A549 (cell line): ENCODE measurements around the gene RAB13. TPM values are rescaled to one million over a fixed set of nuclear protein-coding genes. Genes with fewer than 3 reads are reported as not detected.

ENCODE experiments used
- ATAC-seq, 2 experiments: fragments of 200-7000 bp in 1 of 2; fragments of >200 bp in 1 of 2; cut with Nextera tagmentation in 1 of 2; cut with Tn5 transposase in 1 of 2; 3 replicates each; pipeline versions ENCODE4 v1.8.0 to v1.9.1; 2018 to 2020; ENCODE audit warnings: mild to moderate bottlenecking in 1 of 2, moderate library complexity in 1 of 2
- CTCF ChIA-PET: fragments of 300-600 bp; sonication (Branson Sonifier 250); formaldehyde crosslinking; extraction: SDS; loops from one replicate; lab custom pipeline; 2021; ENCODE audit warnings: antibody characterized with exemption, inconsistent platforms; lab: Yijun Ruan, JAX
- POLR2A ChIA-PET: fragments of 350-600 bp; formaldehyde crosslinking; extraction: SDS; loops from one replicate; lab custom pipeline; 2021; ENCODE audit warnings: antibody characterized with exemption, inconsistent platforms; lab: Yijun Ruan, JAX
- DNase-seq, 2 experiments: peaks; one replicate each; pipeline versions ENCODE4 v3.0.0 to v3.0.0-alpha.2; 2011 to 2016; ENCODE audit warnings: low read depth in 1 of 2, low spot score in 1 of 2
- FAIRE-seq: peaks from 2 replicates; lab custom pipeline; 2011; peaks lifted over from hg19 to GRCh38; lab: Jason Lieb, UNC
- H3K27ac ChIP-seq, 2 experiments: fragments of >200 bp; sonication (Bioruptor Twin); formaldehyde crosslinking; 3 replicates each; pipeline ENCODE4 v1.5.1; 2016 to 2017
- H3K4me1 ChIP-seq: fragments of >200 bp; sonication (Bioruptor Twin); formaldehyde crosslinking; 3 replicates; pipeline ENCODE4 v1.6.1; 2016
- H3K4me2 ChIP-seq: fragments of >200 bp; sonication (Bioruptor Twin); formaldehyde crosslinking; 3 replicates; pipeline ENCODE4 v1.6.1; 2016
- H3K4me3 ChIP-seq: fragments of >200 bp; sonication (Bioruptor Twin); formaldehyde crosslinking; 3 replicates; pipeline ENCODE4 v1.5.1; 2016
- H3K9me3 ChIP-seq: fragments of >200 bp; sonication (Bioruptor Twin); formaldehyde crosslinking; 3 replicates; pipeline ENCODE4 v1.6.1; 2016
- BHLHE40 ChIP-seq: IDR thresholded peaks from 2 replicates; pipeline ENCODE4 v1.6.1; 2012; ENCODE audit warnings: low read depth, low read length, inconsistent platforms
- CBX2 ChIP-seq: fragments of 200-600 bp; sonication (generic); IDR thresholded peaks from 2 replicates; pipeline ENCODE4 v1.6.1; 2016; ENCODE audit warnings: low read depth, mild to moderate bottlenecking, borderline replicate concordance
- CBX8 ChIP-seq: fragments of 200-600 bp; sonication (generic); IDR thresholded peaks from 2 replicates; pipeline ENCODE4 v1.6.1; 2016
- CHD2 ChIP-seq: fragments of 150-350 bp; IDR thresholded peaks from 2 replicates; pipeline ENCODE4 v1.6.1; 2014; ENCODE audit warnings: low read length; ENCODE audit not compliant: partially characterized antibody
- EHMT2 ChIP-seq: fragments of 200-600 bp; sonication (generic); IDR thresholded peaks from 2 replicates; pipeline ENCODE4 v1.6.1; 2016; ENCODE audit warnings: antibody characterized with exemption, low read depth, mild to moderate bottlenecking, moderate library complexity
- FOSB ChIP-seq: fragments of 250-450 bp; sonication (Bioruptor Pico); IDR thresholded peaks from 2 replicates; pipeline ENCODE4 v1.5.0; 2020; ENCODE audit warnings: mild to moderate bottlenecking, moderate library complexity
- HDAC2 ChIP-seq: fragments of 200-600 bp; sonication (generic); IDR thresholded peaks from 2 replicates; pipeline ENCODE4 v1.6.1; 2016
- HEYL ChIP-seq: fragments of 250-450 bp; sonication (Bioruptor Pico); IDR thresholded peaks from 2 replicates; pipeline ENCODE4 v1.8.0; 2021; ENCODE audit warnings: mild to moderate bottlenecking, moderate library complexity
- HOXB13 ChIP-seq: fragments of 250-450 bp; sonication (Bioruptor Pico); IDR thresholded peaks from 2 replicates; pipeline ENCODE4 v1.5.0; 2020; ENCODE audit warnings: low read depth, mild to moderate bottlenecking, moderate library complexity
- MAZ ChIP-seq: fragments of 150-350 bp; IDR thresholded peaks from 2 replicates; pipeline ENCODE4 v1.6.1; 2014; ENCODE audit warnings: antibody characterized with exemption, low read depth, low read length, borderline replicate concordance
- MYC ChIP-seq: IDR thresholded peaks from 2 replicates; pipeline ENCODE4 v1.6.1; 2012; ENCODE audit warnings: mild to moderate bottlenecking, inconsistent platforms, low read length, improper control_type of control experiment, borderline replicate concordance
- NFE2L2 ChIP-seq: fragments of 150-350 bp; conservative IDR thresholded peaks from 2 replicates; pipeline ENCODE4 v1.6.1; 2014; ENCODE audit warnings: low read length
- NPAS2 ChIP-seq: fragments of 250-450 bp; sonication (Bioruptor Pico); IDR thresholded peaks from 2 replicates; pipeline ENCODE4 v1.8.0; 2022; ENCODE audit warnings: mild to moderate bottlenecking, moderate library complexity, borderline replicate concordance
- NR3C1 ChIP-seq: fragments of >200 bp; sonication (Bioruptor Twin); formaldehyde crosslinking; IDR thresholded peaks from 3 replicates; pipeline ENCODE4 v1.6.1; 2017
- PHF8 ChIP-seq: fragments of 200-600 bp; sonication (generic); IDR thresholded peaks from 2 replicates; pipeline ENCODE4 v1.6.1; 2016; ENCODE audit warnings: low read depth, mild to moderate bottlenecking, antibody characterized with exemption, moderate library complexity, borderline replicate concordance
- POLR2A ChIP-seq: IDR thresholded peaks from 2 replicates; pipeline ENCODE4 v1.6.1; 2012; ENCODE audit warnings: mild to moderate bottlenecking, low read length
- RAD21 ChIP-seq, 2 experiments: fragments of >200 bp in 1 of 2; sonication (Bioruptor Twin) in 1 of 2; formaldehyde crosslinking in 1 of 2; IDR thresholded peaks in 1 of 2; conservative IDR thresholded peaks in 1 of 2; 2 replicates in 1 of 2; 3 replicates in 1 of 2; pipeline ENCODE4 v1.6.1; 2012 to 2018; ENCODE audit warnings: inconsistent platforms in 1 of 2
- RCOR1 ChIP-seq: fragments of 150-350 bp; IDR thresholded peaks from 2 replicates; pipeline ENCODE4 v1.6.1; 2014; ENCODE audit warnings: antibody characterized with exemption, low read length, low read depth
- RFX5 ChIP-seq: fragments of 450-650 bp; IDR thresholded peaks from 2 replicates; pipeline ENCODE4 v1.7.1; 2014; ENCODE audit warnings: antibody characterized with exemption, mild to moderate bottlenecking, moderate library complexity
- SREBF2 ChIP-seq: fragments of 450-650 bp; IDR thresholded peaks from 2 replicates; pipeline ENCODE4 v1.6.1; 2014; ENCODE audit warnings: mild to moderate bottlenecking, moderate library complexity
- ZFP36 ChIP-seq: fragments of 450-650 bp; IDR thresholded peaks from 2 replicates; pipeline ENCODE4 v1.6.1; 2014; ENCODE audit warnings: borderline replicate concordance; ENCODE audit not compliant: partially characterized antibody
- ZNF302 ChIP-seq: fragments of 250-450 bp; sonication (Bioruptor Pico); IDR thresholded peaks from 2 replicates; pipeline ENCODE4 v1.9.0; 2021; ENCODE audit warnings: inconsistent platforms, mild to moderate bottlenecking, moderate library complexity
- ZSCAN20 ChIP-seq: fragments of 250-450 bp; sonication (Bioruptor Pico); IDR thresholded peaks from 2 replicates; pipeline ENCODE4 v1.8.0; 2022; ENCODE audit warnings: mild to moderate bottlenecking, moderate library complexity
- WGBS: methylation state at CpG from one replicate; pipeline ENCODE4 v1.1.6; 2017; ENCODE audit errors: missing lambda C conversion rate; 5-methylcytosine and 5-hydroxymethylcytosine counted together
- polyA plus RNA-seq, 4 experiments: library from polyadenylated mRNA; depleted of rRNA in 3 of 4; stranded (reverse); fragments of >200 nt; fragmentation: RNase III in 1 of 4; extraction: RNeasy Plus Mini Kit Qiagen cat#74134 plus additional on column Dnase treatment in 1 of 4; gene quantifications; 2 replicates in 3 of 4; 3 replicates in 1 of 4; pipeline ENCODE4 v1.2.3, GENCODE V29; 2011 to 2017
- TF ChIP-seq, protein P1 (sequence below): fragments of >200 bp; sonication (Bioruptor Twin); formaldehyde crosslinking; IDR thresholded peaks from 3 replicates; pipeline ENCODE4 v1.6.1; 2016
- TF ChIP-seq, protein P2 (sequence below): fragments of 250-450 bp; sonication (Bioruptor Pico); IDR thresholded peaks from 2 replicates; pipeline ENCODE4 v1.5.0; 2020; ENCODE audit warnings: low read depth, mild to moderate bottlenecking, moderate library complexity
- TF ChIP-seq, protein P3 (sequence below): IDR thresholded peaks from 2 replicates; pipeline ENCODE4 v1.6.1; 2012
- TF ChIP-seq, protein P4 (sequence below): fragments of >200 bp; sonication (Bioruptor Twin); formaldehyde crosslinking; IDR thresholded peaks from 2 replicates; pipeline ENCODE4 v1.6.1; 2016
- TF ChIP-seq, protein P5 (sequence below): fragments of 150-350 bp; IDR thresholded peaks from 2 replicates; pipeline ENCODE4 v1.6.1; 2014; ENCODE audit warnings: low read depth, mild to moderate bottlenecking, low read length

RAB13 gene
- polyA plus RNA-seq, 2 of the 4 experiments (the other 2 are of a cell fraction), result 90.9 to 160 TPM

DNA sequence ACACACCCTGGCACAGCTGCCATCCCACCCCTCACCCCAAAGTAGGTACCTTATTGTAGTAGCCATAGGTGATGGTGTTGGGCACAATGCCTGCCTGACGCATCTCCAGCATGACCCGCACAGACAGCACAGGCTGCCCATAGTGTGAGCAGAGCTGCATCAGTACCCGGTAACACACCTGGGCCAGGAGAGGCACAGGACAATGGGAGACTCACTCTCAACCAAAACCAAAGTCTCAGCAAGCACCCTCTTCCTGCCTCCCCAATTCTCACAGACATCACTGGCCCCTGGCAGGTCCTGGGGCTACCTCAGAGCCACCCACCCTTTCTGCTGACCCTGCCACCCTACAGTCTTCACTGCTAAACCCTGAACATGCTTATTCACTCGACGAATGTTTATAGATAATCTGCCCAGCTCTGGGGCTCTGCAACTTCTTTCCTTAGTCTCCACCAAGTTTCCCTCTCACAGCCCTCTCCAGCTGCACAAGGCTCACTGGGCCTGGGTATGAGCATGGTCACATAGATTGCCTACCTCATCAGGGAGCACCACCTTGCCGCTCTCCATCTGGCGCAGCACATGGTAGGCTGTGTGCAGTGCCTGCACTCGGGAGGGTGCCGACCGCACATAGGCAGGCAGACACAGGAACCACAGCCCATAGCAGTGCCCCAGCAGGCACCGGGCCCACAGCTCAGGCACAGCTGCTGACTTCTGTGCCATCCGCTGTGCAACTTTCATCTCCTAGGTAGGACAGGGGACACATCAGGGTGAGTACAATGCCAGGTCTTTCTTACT is 49.9 kb downstream of the RAB13 start:
- Histone ChIP-seq H3K9me3 (no peaks in the 10 kb centered on the region), H3K4me1 (no peaks in the 10 kb centered on the region), H3K4me2 (no peak overlapping the region), H3K27ac (no peak overlapping the region), H3K4me3 (no peak overlapping the region)
- POLR2A ChIA-PET, result no interaction called here
- no peak for FAIRE-seq
- no peak for DNase-seq
- no peak for TF ChIP-seq MYC
- no peak for TF ChIP-seq ZSCAN20 (CRISPR knock-in tag)
- no peak for TF ChIP-seq HOXB13 (CRISPR knock-in tag)
- no peak for ATAC-seq
- WGBS, result 92% methylated on average over 12 of the region's 12 CpGs
- CTCF ChIA-PET, result interaction anchor here (1.7 kb wide), 1 partner anchor 10 kb away, joined by 7 read pairs; the partner anchor contains the start of gene DENND4B

DNA sequence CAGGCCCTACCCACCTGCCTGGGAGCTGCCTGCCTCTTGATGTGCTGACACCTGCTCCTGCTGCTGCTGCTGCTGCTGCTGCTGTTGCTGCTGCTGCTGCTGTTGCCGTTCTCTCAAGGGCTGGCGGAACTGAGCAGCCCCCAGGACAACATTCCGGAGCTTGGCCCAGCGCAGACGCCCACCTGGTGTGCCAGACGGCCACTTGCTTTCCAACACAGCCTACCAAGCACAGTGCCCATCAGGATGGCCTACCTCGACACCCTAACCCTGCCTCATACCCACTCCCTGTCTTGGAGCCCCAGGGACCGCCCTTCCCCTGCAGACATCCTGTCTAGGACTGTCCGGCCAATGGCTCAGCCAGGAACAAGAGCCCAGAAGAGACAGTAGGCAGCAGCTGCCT is 51.4 kb downstream of the RAB13 start:
- FAIRE-seq, result no peak
- Histone ChIP-seq H3K4me3 (no peak overlapping the region), H3K4me1 (no peaks in the 10 kb centered on the region), H3K4me2 (no peak overlapping the region), H3K9me3 (no peaks in the 10 kb centered on the region), H3K27ac (no peak overlapping the region)
- no peak for TF ChIP-seq SREBF2
- TF ChIP-seq HEYL, result no peak
- TF ChIP-seq BHLHE40, result no peak
- TF ChIP-seq ZFP36, result no peak
- TF ChIP-seq HDAC2, result no peak
- TF ChIP-seq MAZ, result no peak
- no peak for TF ChIP-seq FOSB
- TF ChIP-seq CHD2, result no peak
- no peak for ATAC-seq
- ChIA-PET CTCF (interaction anchor here (0.9 to 1.7 kb wide), 5 partner anchors 9 to 52 kb away, joined by 3 to 7 read pairs (median 4); partner anchors contain the start of genes DENND4B and RAB13), POLR2A (interaction anchor here (1.4 kb wide), 1 partner anchor 33 kb away, joined by 3 read pairs; the partner anchor contains the start of gene CREB3L4)
- 96% methylated on average over 9 of the region's 9 CpGs for WGBS
- DNase-seq, result no peak

DNA sequence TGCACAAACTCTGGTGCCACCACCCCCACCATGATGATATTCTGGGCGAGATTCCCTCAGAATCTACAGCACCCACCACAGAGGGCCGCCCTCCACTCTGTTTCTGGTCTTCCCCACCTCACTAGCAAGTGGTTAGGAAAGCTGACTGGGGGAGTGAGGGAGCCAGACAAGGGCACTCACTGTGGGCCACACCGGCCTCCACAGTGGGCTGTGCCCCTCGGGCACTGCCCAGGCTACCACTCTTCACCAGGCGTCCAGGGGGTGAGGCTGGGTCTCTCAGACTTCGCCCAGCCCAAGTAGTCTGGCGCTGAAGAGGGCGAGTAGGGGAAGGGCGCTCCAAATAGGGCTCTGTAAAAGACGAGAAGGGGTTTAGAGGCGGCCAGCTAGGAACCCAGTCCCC is 52.2 kb downstream of the RAB13 start:
- Histone ChIP-seq H3K4me1 (no peaks in the 10 kb centered on the region), H3K4me3 (no peak overlapping the region), H3K27ac (no peak overlapping the region), H3K4me2 (no peak overlapping the region), H3K9me3 (no peaks in the 10 kb centered on the region)
- FAIRE-seq (no peak), ATAC-seq (no peak), DNase-seq (no peak)
- CTCF ChIA-PET, result interaction anchor here (0.9 to 1.6 kb wide), 6 partner anchors 10 to 137 kb away, joined by 3 to 6 read pairs (median 4); partner anchors contain the start of genes DENND4B and RAB13
- WGBS, result 93% methylated on average over 10 of the region's 11 CpGs
- POLR2A ChIA-PET, result interaction anchor here (1.4 kb wide), 1 partner anchor 33 kb away, joined by 3 read pairs; the partner anchor contains the start of gene CREB3L4
- TF ChIP-seq SREBF2 (no peak), NPAS2 (no peak), MYC (no peak), RFX5 (no peak), NFE2L2 (no peak), RCOR1 (no peak), CBX2 (no peak), PHF8 (no peak), ZNF302 (CRISPR knock-in tag) (no peak), EHMT2 (no peak), RAD21 (conservative IDR thresholded peaks at IDR 0.05 in 1 of 2, IDR thresholded peaks at IDR 0.05 in 1 of 2) (no peak), NR3C1 (no peak), POLR2A (no peak), CBX8 (no peak), FOSB (no peak)
- TF ChIP-seq, protein P1, sequence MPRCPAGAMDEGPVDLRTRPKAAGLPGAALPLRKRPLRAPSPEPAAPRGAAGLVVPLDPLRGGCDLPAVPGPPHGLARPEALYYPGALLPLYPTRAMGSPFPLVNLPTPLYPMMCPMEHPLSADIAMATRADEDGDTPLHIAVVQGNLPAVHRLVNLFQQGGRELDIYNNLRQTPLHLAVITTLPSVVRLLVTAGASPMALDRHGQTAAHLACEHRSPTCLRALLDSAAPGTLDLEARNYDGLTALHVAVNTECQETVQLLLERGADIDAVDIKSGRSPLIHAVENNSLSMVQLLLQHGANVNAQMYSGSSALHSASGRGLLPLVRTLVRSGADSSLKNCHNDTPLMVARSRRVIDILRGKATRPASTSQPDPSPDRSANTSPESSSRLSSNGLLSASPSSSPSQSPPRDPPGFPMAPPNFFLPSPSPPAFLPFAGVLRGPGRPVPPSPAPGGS, result no peak
- TF ChIP-seq, protein P2, sequence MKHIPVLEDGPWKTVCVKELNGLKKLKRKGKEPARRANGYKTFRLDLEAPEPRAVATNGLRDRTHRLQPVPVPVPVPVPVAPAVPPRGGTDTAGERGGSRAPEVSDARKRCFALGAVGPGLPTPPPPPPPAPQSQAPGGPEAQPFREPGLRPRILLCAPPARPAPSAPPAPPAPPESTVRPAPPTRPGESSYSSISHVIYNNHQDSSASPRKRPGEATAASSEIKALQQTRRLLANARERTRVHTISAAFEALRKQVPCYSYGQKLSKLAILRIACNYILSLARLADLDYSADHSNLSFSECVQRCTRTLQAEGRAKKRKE (CRISPR knock-in tag), result no peak
- TF ChIP-seq, protein P3, sequence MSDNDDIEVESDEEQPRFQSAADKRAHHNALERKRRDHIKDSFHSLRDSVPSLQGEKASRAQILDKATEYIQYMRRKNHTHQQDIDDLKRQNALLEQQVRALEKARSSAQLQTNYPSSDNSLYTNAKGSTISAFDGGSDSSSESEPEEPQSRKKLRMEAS, result no peak
- TF ChIP-seq, protein P4, sequence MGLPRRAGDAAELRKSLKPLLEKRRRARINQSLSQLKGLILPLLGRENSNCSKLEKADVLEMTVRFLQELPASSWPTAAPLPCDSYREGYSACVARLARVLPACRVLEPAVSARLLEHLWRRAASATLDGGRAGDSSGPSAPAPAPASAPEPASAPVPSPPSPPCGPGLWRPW, result no peak
- TF ChIP-seq, protein P5, sequence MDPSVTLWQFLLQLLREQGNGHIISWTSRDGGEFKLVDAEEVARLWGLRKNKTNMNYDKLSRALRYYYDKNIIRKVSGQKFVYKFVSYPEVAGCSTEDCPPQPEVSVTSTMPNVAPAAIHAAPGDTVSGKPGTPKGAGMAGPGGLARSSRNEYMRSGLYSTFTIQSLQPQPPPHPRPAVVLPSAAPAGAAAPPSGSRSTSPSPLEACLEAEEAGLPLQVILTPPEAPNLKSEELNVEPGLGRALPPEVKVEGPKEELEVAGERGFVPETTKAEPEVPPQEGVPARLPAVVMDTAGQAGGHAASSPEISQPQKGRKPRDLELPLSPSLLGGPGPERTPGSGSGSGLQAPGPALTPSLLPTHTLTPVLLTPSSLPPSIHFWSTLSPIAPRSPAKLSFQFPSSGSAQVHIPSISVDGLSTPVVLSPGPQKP, result no peak
